Measurements from ENCODE around the gene TAS2R46. TPM values are rescaled to one million over a fixed set of nuclear protein-coding genes. Genes with fewer than 3 reads are reported as not detected.

Gene TAS2R46
- total and polyA plus RNA-seq, 2 experiments from 2014 or later, result 0.45 to 5.0 TPM

- Mint-ChIP-seq H3K27ac (no peak overlapping the region), H3K36me3 (ENCODE audit: low read depth) (peaks cover 43% of the 10 kb centered on the region), H3K4me1 (no peaks in the 10 kb centered on the region), H3K27me3 (ENCODE audit: insufficient read depth, low read depth, poor library complexity) (no peaks in the 10 kb centered on the region), H3K4me3 (no peak overlapping the region), H3K9me3 (peaks cover 34% of the 10 kb centered on the region)
- no peaks in the 10 kb centered on the region for H3K27me3 ChIP-seq (ENCODE audit: insufficient read depth)
- no peaks in the 10 kb centered on the region for H4K20me1 ChIP-seq (replicated peaks; ENCODE audit: insufficient read depth)
- no peak for TF ChIP-seq NANOG (IDR thresholded peaks at IDR 0.05; ENCODE audit: borderline replicate concordance)
- TF ChIP-seq JUNB (IDR thresholded peaks at IDR 0.05; ENCODE audit: unreplicated experiment), result no peak
- no peak for TF ChIP-seq ZNF114 (CRISPR knock-in tag; IDR thresholded peaks at IDR 0.05)
- no peak for TF ChIP-seq EZH2phosphoT487 (IDR thresholded peaks at IDR 0.05; ENCODE audit: unreplicated experiment)
- no peak for TF ChIP-seq POLR2AphosphoS5 (IDR thresholded peaks at IDR 0.05; ENCODE audit: low read depth)
- TF ChIP-seq REST (IDR thresholded peaks at IDR 0.05; ENCODE audit: unreplicated experiment), result no peak
- TF ChIP-seq ZNF331 (CRISPR knock-in tag; IDR thresholded peaks at IDR 0.05; ENCODE audit: low read depth), result no peak
- TF ChIP-seq, protein P1, sequence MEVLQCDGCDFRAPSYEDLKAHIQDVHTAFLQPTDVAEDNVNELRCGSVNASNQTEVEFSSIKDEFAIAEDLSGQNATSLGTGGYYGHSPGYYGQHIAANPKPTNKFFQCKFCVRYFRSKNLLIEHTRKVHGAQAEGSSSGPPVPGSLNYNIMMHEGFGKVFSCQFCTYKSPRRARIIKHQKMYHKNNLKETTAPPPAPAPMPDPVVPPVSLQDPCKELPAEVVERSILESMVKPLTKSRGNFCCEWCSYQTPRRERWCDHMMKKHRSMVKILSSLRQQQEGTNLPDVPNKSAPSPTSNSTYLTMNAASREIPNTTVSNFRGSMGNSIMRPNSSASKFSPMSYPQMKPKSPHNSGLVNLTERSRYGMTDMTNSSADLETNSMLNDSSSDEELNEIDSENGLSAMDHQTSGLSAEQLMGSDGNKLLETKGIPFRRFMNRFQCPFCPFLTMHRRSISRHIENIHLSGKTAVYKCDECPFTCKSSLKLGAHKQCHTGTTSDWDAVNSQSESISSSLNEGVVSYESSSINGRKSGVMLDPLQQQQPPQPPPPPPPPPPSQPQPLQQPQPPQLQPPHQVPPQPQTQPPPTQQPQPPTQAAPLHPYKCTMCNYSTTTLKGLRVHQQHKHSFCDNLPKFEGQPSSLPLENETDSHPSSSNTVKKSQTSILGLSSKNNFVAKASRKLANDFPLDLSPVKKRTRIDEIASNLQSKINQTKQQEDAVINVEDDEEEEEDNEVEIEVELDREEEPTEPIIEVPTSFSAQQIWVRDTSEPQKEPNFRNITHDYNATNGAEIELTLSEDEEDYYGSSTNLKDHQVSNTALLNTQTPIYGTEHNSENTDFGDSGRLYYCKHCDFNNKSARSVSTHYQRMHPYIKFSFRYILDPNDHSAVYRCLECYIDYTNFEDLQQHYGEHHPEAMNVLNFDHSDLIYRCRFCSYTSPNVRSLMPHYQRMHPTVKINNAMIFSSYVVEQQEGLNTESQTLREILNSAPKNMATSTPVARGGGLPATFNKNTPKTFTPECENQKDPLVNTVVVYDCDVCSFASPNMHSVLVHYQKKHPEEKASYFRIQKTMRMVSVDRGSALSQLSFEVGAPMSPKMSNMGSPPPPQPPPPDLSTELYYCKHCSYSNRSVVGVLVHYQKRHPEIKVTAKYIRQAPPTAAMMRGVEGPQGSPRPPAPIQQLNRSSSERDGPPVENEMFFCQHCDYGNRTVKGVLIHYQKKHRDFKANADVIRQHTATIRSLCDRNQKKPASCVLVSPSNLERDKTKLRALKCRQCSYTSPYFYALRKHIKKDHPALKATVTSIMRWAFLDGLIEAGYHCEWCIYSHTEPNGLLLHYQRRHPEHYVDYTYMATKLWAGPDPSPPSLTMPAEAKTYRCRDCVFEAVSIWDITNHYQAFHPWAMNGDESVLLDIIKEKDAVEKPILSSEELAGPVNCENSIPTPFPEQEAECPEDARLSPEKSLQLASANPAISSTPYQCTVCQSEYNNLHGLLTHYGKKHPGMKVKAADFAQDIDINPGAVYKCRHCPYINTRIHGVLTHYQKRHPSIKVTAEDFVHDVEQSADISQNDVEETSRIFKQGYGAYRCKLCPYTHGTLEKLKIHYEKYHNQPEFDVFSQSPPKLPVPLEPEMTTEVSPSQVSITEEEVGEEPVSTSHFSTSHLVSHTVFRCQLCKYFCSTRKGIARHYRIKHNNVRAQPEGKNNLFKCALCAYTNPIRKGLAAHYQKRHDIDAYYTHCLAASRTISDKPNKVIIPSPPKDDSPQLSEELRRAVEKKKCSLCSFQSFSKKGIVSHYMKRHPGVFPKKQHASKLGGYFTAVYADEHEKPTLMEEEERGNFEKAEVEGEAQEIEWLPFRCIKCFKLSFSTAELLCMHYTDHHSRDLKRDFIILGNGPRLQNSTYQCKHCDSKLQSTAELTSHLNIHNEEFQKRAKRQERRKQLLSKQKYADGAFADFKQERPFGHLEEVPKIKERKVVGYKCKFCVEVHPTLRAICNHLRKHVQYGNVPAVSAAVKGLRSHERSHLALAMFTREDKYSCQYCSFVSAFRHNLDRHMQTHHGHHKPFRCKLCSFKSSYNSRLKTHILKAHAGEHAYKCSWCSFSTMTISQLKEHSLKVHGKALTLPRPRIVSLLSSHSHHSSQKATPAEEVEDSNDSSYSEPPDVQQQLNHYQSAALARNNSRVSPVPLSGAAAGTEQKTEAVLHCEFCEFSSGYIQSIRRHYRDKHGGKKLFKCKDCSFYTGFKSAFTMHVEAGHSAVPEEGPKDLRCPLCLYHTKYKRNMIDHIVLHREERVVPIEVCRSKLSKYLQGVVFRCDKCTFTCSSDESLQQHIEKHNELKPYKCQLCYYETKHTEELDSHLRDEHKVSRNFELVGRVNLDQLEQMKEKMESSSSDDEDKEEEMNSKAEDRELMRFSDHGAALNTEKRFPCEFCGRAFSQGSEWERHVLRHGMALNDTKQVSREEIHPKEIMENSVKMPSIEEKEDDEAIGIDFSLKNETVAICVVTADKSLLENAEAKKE (CRISPR knock-in tag; IDR thresholded peaks at IDR 0.05), result no peak
- no peak for TF ChIP-seq CREB1 (CRISPR knock-in tag; IDR thresholded peaks at IDR 0.05; ENCODE audit: low read depth)
- no peak for TF ChIP-seq CTCF (conservative IDR thresholded peaks at IDR 0.05; ENCODE audit: low read depth in 2 of 2)
- no peak for TF ChIP-seq STAT1 (IDR thresholded peaks at IDR 0.05; ENCODE audit: unreplicated experiment)
- TF ChIP-seq EZH2 (IDR thresholded peaks at IDR 0.05; ENCODE audit: low read depth, unreplicated experiment), result no peak
- TF ChIP-seq, protein P2, sequence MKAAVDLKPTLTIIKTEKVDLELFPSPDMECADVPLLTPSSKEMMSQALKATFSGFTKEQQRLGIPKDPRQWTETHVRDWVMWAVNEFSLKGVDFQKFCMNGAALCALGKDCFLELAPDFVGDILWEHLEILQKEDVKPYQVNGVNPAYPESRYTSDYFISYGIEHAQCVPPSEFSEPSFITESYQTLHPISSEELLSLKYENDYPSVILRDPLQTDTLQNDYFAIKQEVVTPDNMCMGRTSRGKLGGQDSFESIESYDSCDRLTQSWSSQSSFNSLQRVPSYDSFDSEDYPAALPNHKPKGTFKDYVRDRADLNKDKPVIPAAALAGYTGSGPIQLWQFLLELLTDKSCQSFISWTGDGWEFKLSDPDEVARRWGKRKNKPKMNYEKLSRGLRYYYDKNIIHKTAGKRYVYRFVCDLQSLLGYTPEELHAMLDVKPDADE (IDR thresholded peaks at IDR 0.05), result no peak
- no peaks in the 10 kb centered on the region for H3F3A ChIP-seq (replicated peaks; ENCODE audit: low read depth)
- no peak overlapping the region for H3K4me3 ChIP-seq
- ATAC-seq, result no peak
- no peak for DNase-seq (ENCODE audit: low spot score)
- no peak overlapping the region for H3K4me2 ChIP-seq
- H3K27ac ChIP-seq (ENCODE audit: low read depth), result no peak overlapping the region
- no peak overlapping the region for H2AFZ ChIP-seq
- no peaks in the 10 kb centered on the region; the same call in 1 of the 2 replicates for H3K9me2 ChIP-seq (ENCODE audit: insufficient read depth)
- H3K4me1 ChIP-seq (ENCODE audit: insufficient read depth), result no peaks in the 10 kb centered on the region
- 0 out of 2 replicates have a peak, but pooled peaks cover 7% of the 10 kb centered on the region for H3K79me2 ChIP-seq (replicated peaks; ENCODE audit: insufficient read depth)
- H3K36me3 ChIP-seq (ENCODE audit: insufficient read depth), result 0 out of 2 replicates have a peak, but pooled peaks cover 5% of the 10 kb centered on the region
Measured at GRCh38 chr12:11055306-11055705, 6.8 kb downstream of the TAS2R46 start.
